Frontal cortex (tissue), 4 donors: ENCODE measurements around the gene PATL2. TPM values are rescaled to one million over a fixed set of nuclear protein-coding genes. Genes with fewer than 3 reads are reported as not detected.
"Not testable (repeated sequence)": the region's sequence is repeated elsewhere in the genome, so short reads cannot be mapped to it uniquely, and the experiment has no call there.

ENCODE experiments used
- DNase-seq, 2 donors: peaks; one replicate each; pipeline ENCODE4 v3.0.0; 2012; ENCODE audit warnings: low spot score in 2 of 2
- FAIRE-seq: peaks from 2 replicates; lab custom pipeline; 2012; peaks lifted over from hg19 to GRCh38; lab: Jason Lieb, UNC
- total RNA-seq: library from RNA; depleted of rRNA; stranded (reverse); fragments of >200 nt; gene quantifications from one replicate; pipeline ENCODE4 v1.2.3, GENCODE V29; 2014
- donor health status: control.
- donor health status: control.
- donor health status: control.

The PATL2 gene
- not detected for total RNA-seq

DNA sequence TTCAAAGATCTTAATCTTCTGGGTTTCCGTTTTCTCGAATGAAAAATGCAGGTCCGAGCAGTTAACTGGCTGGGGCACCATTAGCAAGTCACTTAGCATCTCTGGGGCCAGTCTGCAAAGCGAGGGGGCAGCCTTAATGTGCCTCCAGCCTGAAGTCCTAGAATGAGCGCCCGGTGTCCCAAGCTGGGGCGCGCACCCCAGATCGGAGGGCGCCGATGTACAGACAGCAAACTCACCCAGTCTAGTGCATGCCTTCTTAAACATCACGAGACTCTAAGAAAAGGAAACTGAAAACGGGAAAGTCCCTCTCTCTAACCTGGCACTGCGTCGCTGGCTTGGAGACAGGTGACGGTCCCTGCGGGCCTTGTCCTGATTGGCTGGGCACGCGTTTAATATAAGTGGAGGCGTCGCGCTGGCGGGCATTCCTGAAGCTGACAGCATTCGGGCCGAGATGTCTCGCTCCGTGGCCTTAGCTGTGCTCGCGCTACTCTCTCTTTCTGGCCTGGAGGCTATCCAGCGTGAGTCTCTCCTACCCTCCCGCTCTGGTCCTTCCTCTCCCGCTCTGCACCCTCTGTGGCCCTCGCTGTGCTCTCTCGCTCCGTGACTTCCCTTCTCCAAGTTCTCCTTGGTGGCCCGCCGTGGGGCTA, at the start of gene PATL2, which contains the start of gene B2M:
PATL2 (minus strand) TSS at position 228 of the 647 bp plus-strand sequence. CDS start 34,833 bp downstream, outside the sequence.
B2M (plus strand) TSS at position 422 of the 647 bp plus-strand sequence; CDS start at position 452, 30 bp downstream.
- FAIRE-seq (no peak), DNase-seq (peak; percentile 77 to 90)

DNA sequence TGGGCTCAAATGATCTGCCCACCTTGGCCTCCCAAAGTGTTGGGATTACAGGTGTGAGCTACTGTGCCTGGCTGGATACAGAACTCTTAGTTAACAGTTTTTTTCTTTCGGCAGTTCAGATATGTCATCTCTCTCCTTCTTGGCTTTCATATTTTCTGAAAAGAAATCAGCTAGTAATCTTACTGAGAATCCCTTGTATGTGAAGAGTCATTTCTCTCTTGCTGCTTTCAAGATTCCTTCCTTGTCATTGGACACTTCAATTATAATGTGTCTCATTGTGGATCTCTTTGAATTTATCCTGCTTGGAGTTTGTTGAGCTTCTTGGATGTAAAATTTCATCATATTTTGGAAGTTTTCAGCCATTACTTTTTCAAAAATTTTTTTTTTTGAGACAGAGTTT, 42.2 kb upstream of the PATL2 start:
- DNase-seq, result no peak
- FAIRE-seq, result no peak

DNA sequence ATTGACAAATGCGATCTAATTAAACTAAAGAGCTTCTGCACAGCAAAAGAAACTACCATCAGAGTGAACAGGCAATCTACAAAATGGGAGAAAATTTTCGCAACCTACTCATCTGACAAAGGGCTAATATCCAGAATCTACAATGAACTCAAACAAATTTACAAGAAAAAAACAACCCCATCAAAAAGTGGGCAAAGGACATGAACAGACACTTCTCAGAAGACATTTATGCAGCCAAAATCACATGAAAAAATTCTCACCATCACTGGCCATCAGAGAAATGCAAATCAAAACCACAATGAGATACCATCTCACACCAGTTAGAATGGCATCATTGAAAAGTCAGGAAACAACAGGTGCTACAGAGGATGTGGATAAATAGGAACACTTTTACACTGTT, 32.3 kb upstream of the PATL2 start:
- DNase-seq, FAIRE-seq: not testable (repeated sequence)

DNA sequence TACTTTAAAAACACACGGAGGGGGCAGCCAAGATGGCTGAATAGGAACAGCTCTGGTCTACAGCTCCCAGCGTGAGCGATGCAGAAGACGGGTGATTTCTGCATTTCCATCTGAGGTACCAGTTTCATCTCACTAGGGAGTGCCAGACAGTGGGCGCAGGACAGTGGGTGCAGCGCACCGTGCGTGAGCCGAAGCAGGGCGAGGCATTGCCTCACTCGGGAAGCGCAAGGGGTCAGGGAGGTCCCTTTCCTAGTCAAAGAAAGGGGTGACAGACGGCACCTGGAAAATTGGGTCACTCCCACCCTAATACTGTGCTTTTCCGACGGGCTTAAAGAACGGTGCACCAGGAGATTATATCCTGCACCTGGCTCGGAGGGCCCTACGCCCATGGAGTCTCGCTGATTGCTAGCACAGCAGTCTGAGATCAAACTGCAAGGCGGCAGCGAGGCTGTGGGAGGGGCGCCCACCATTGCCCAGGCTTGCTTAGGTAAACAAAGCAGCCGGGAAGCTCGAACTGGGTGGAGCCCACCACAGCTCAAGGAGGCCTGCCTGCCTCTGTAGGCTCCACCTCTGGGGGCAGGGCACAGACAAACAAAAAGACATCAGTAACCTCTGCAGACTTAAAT, 28.2 kb upstream of the PATL2 start:
- DNase-seq, FAIRE-seq: not testable (repeated sequence)

DNA sequence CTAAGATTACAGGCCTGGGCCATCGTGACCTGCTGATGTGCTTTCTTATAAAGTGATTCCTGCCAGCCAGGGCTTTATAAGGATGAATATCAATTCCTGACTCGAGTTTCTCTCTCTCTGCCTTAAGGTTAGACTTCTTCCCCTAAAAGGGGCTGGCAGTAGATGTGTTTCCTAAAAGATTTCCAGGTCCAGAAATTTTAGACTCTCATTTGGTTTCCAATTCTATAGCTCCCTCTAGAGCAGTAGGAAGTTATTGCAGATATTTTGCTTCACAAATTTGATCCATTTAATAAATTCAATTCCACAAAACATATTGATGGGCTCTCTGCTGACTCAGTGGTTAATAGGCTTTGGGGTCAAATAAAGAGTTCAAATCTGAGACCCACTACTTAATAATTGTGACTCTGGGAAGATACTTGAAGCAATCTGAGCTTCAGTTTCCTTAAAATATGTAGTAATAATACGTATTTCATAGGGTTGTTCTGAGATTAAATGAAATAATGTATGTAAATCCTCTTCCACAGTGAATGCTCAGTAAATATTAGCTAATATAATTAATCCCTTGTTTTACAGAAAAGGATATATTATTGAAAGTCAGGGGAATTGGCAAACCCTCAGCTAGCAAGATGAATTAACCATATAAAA, 27.3 kb upstream of the PATL2 start:
- DNase-seq (peak in 1 of 2 donors; percentile 35), FAIRE-seq (no peak)

DNA sequence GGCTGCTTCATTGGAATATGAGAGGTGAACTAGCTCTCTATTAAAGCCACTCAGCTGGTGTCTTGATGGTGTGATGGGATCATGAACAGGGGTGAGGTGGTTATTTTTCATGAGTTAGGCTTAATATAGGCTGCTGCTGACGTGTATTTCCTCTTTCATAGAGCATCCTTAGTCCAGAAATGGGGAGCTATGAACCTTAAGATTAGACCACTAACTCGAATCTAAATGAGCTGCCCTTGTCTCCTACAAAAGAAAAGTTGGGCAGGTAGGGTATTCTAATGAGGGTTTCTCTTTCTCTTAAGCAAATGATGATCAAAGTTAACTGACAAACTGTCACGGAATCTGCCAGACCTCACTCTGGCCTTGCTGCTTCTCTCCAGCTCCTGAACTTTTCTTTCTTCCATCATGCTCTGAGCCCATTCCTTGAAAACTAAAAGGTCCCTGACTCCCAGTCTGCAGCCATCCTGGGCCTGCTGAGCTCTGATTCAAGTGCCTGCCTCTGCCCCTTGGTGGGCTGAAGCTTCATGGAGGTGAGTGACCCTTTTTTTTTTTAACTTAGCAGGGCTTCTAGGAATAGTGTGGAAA, 25.1 kb upstream of the PATL2 start, which contains the start of gene TRIM69:
TRIM69 (plus strand) TSS at position 348 of the 585 bp plus-strand sequence; CDS start at position 525, 177 bp downstream.
- no peak for DNase-seq
- FAIRE-seq, result no peak

DNA sequence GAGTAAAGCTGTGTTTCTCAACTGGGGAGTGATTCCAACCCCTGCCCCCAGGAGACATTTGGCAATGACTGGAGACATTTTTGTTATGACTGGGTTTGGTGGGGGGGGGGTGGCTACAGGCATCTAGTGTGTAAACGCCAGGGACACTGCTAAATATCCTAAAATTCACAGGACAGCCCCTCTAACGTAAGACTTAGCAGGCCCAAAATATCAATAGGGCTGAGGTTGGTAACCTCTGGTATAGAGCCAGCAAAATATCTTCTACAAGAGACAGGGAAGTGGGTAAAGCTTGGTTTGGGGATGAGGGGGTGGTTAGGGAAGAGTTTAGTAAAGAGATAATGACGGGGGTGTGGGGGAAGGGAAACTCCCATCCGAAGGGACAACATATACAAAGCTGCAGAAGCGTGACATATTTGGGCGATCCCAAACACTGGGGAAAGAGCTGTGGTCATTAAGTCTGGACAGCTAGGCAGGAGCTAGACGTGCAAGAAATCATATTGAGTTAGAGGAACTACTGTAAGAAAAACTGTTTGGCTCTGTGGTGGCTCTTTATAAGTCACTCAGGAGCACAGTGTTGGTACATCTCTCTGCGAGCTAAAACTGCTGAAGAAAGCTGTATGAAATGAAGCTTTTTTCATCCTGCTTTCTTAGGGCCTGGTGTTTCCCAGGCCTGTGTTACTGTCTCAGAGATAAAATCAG, 24.5 kb upstream of the PATL2 start:
- FAIRE-seq, result no peak
- no peak for DNase-seq

DNA sequence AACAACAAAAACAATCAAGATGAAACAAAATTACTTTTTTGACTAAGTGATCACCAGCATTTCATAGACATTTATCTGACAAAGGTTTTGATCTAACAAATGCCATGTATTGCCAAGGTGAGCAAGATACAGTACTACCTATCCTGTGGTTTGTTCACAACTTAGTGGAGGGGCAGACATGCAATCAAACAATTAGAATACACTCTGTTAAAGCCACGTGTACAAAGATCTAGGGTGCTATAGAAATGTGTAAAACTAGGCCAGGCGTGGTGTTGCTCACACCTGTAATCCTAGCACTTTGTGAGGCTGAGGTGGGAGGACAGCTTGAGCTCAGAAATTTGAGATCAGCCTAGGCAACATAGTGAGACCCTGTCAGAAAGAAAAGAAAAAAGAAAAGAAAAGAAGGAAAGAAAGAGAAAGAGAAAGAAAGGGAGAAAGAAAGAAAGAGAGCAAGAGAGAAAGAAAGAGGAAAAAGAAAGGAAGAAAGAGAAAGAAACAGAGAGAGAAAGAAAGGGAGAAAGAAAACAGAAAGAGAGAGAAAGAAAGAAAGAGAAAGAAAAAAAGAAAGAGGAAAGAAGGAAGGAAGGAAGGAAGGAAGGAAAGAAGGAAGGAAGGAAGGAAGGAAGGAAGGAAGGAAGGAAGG, 23.8 kb upstream of the PATL2 start:
- FAIRE-seq, result no peak
- DNase-seq, result no peak

DNA sequence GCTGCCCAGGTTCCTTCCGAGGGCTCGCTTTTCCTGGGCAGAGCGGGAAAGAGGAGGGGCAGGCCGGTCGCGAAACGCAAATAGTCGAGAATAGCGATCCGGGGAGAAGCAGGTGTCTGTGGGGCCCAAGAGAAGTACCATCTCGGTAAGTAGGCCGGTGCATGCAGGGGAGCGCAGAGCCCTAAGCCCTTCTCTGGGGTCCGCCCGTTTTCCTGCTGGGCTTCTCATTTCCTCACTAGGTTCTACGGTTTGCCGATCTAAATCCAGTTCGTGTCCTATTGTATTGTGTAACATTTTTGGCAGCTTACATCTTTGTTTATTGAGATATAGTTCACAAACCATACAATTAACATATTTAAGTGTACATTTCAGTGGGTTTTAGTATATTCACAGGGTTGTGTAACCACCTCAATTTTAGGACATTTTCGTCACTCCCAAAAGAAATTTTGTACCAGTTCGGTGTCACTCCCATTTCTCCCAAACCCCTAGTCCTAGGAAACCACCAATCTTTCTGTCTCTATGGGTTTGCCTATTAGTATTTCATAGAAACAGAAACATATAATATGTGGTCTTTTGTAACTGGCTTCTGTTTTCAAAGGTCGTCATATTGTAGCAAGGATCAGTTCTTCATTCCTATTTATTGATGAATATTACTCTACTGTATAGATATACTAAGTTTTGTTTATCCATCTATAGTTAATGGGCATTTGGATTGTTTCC, 18.4 kb upstream of the PATL2 start:
- FAIRE-seq (no peak), DNase-seq (no peak)

DNA sequence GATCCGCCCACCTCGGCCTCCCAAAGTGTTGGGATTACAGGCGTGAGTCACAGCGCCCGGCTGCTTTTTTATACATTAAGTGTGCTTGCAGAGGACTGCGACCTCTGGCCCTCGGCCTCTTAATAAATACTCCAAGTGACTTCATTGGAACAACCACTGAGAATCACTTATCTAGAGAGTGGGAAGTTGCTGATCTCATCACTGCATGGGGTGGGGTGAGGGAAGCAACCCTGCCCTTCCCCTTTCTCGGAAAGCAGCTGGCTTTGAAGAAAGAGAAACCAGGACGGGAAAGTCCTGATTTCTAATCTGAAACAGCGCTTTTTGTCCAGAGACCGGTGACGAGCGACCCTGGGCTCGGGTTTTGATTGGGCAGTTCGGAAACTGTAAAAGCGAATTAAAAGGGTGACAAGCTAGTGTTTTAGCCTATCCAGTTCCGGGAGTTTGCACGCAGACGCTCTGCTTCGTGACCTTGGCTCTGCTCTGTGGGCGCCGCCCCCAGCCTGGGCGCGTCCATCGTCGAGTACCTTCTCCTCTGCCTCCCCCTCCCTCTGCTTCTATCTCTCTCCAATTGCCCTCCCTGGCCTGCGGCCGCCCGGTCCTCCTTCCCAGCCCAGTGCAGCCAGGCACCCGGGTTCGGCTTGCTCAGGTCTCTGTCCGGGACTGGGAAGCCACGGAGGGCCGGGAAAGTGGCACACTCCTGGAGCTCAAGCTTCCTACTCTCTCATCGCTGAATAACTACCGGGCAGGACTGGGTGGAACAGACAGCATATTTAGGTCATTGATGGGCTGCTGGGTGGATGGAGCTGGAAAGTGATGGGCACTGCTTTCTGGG, 17.7 kb upstream of the PATL2 start:
- DNase-seq (peak; percentile 66 to 80), FAIRE-seq (peak; percentile 74)

DNA sequence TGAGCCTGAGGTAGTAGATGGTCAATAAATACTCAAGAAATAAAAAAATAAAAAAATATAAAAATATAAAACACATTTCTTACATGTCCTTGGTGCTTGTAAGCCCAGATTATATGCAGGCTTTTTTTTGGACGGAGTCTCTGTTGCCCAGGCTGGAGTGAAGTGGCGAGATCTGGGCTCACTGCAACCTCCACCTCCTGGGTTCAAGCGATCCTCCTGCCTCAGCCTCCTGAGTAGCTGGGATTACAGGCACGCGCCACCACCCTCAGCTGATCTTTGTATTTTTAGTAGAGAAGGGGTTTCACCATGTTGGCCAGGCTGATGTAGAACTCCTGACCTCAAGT, 17.1 kb upstream of the PATL2 start:
- DNase-seq, FAIRE-seq: not testable (repeated sequence)

DNA sequence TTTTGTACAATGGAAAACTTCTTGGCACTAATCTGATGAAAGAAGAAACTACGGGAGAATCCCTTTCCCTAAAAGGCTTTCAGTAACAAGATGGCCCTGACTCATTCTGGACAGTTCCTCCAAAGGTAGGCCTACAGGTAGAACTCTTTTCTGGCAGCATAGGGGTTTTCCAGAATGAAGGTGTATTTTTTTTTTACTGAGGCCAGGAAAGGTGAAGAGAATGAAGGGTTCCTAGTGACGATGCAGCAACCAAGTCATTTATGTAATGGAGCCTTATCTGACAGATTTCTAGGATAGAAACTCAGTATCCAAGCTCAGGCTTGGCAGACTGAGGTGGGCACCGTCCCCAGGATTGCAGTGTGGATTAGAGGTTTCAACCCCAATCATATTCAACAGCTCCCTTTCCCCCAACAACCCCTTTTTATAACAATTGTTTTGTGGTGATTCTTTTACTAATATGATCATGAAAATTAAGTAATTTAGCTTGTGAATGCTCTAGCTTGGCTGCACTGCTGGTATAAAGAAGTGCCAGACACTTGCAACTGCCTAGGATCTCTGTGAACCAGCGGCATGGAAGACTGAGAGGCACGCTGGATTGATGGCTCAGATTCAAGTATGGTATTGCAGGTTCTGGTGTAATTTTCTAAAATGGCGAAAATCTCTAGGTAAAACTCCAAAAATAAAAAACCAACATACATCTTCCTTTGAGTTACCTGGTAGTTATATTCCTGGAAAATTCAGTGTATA, 16.5 kb upstream of the PATL2 start:
- no peak for DNase-seq
- FAIRE-seq, result no peak

DNA sequence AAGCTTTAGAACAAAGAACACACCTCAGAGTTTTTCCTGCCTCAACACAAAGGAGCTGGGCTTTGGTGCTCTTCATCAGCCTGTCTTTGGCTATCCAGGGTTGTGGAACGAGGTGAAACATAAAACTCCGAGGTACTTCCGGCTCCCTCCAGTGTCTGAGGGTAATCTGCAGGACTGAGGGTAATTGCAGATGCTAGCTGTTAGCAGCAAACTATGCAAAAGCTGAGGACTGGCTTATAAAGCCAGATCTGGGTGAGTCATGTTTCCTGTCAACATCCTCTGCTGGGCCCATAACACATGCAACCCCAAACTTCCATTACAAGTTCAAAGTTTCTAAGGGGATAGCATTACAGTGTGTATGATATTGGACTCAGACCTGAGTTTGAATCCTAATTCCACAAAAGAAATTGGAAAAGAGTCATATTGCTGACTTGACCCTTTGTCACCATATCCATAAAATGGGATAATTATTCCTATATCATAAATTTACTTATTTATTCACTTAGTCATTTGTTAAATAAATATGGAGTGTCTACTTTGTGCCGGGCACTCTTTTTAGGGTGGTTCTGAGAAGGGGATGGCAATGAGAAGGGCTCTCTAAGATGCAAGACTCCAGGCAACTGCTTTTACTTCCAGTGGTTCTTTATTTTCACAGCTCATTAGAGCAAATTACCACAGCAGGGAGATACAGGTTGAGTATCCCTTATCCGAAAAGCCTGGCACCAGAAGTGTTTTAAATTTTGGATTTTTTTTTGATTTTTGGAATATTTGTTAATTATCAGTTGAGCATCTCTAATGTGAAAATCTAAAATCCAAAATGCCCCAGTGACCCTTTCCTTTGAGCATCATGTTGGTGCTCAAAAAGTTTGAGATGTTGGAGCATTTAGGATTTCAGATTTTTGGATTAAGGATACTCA, 15.7 kb upstream of the PATL2 start:
- DNase-seq, result no peak
- no peak for FAIRE-seq

DNA sequence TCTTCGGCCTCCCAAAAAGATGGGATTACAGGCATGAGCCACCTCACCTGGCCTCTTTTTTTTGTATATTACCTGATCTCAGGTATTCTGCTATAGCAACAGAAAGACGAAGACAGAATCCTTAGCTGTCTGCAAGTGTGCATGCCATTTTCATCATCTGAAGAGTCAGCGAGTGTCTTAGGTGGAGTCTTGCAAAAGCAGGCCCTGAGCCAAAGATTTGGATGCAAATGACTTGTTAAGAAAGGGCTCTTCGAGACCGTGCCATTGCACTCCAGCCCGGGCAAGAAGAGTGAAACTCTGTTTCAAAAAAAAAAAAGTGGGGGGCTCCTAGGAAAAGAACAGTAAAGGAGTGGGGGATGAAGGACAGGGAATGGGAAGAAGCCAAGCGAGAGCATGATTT, 15.0 kb upstream of the PATL2 start:
- DNase-seq (no peak), FAIRE-seq (no peak)

DNA sequence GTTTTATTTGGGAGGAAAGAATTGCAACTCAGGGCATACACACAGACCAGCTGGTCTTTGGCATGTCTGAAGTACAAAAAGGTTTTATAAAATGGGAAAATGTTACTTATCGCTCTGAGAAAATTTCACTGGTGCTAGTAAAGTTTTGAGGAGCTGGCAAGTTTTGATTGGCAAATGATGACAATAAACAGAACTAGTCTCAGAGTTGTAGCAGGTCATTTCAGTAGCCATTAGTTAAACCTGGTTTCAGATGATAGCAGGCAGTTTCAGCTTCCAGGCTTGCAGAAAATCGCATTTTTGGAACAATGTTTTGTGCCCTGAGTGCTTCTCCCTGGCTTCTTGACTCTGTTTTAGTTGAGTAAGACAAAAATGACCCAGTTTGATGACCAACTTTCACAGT, 10.9 kb upstream of the PATL2 start:
- DNase-seq (no peak), FAIRE-seq (no peak)

DNA sequence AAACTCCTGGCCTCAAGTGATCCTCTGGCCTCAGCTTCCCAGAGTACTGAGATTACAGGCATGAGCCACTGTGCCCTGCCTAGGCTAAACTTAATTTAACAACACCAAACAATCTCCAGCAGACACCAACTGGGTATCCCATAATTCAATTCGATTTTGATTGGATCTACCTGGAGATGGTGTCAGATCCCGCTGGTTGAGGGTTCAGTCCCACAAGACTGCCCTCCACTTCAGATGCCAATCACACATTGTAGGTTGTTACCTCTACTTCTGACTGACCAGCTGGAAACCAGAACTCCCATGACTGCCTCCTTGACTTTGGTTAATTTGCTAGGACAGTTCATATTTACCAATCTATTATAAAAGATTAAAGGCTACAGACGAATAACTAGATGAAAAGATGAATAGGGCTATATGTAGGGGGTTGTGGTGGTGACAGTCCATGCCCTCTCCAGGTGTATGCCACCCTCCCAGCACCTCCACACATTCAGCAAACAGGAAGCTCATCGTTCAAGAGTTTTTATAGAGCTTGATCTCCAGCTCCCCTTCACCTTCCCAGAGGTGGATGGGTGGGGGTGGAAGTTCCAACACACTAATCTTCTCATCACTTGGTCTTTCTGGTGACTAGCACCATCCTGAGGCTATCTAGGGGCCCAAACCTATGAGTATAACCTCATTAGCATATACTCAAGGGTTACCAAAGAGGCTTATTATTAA, 9.5 kb upstream of the PATL2 start:
- FAIRE-seq (no peak), DNase-seq (no peak)
